ENCODE measurements around the gene RUSF1.

GRCh38 chr16:31521368-31521767 is 13.2 kb upstream of the RUSF1 start:
- TF ChIP-seq CTCF (IDR thresholded peaks at IDR 0.05; ENCODE audit: insufficient read depth, low read length, poor library complexity, severe bottlenecking) (no peak), EZH2phosphoT487 (conservative IDR thresholded peaks at IDR 0.05; ENCODE audit: low read length) (no peak)
